CD14-positive monocyte (primary cell): ENCODE results near the gene MROH8. TPM values are rescaled to one million over a fixed set of nuclear protein-coding genes. Genes with fewer than 3 reads are reported as not detected.
A peak's percentile ranks its signal among the peaks of the same experiment; 100 is the strongest.

ENCODE experiments used
- DNase-seq, 3 donors: peaks; one replicate each; pipeline ENCODE4 v3.0.0-alpha.2; 2011 to 2022
- H2AFZ ChIP-seq: 2 replicates; pipeline ENCODE4 v1.6.0; 2012; ENCODE audit warnings: mild to moderate bottlenecking, low read depth, low read length, inconsistent platforms; ENCODE audit not compliant: insufficient read depth, poor library complexity, severe bottlenecking
- H3K27ac ChIP-seq, 2 donors: 1 replicate in 1 of 2; 2 replicates in 1 of 2; pipeline ENCODE4 v1.5.1; 2012 to 2013; ENCODE audit warnings: low read length in 2 of 2, control low read depth in 1 of 2, inconsistent platforms in 1 of 2, low read depth in 1 of 2, mild to moderate bottlenecking in 1 of 2
- H3K27me3 ChIP-seq, 2 donors: one replicate each; pipeline versions ENCODE4 v1.6.0 to v1.6.1; 2011 to 2013; ENCODE audit warnings: low read length in 2 of 2; ENCODE audit not compliant: control insufficient read depth in 2 of 2, insufficient read depth in 2 of 2
- H3K36me3 ChIP-seq, 2 donors: replicated peaks in 1 of 2; 1 replicate in 1 of 2; 2 replicates in 1 of 2; pipeline versions ENCODE4 v1.5.1 to v1.6.1; 2012 to 2013; ENCODE audit warnings: low read length in 2 of 2, control low read depth in 1 of 2, inconsistent platforms in 1 of 2, mild to moderate bottlenecking in 1 of 2; ENCODE audit not compliant: insufficient read depth in 2 of 2, control insufficient read depth in 1 of 2
- H3K4me1 ChIP-seq, 2 donors: 1 replicate in 1 of 2; 2 replicates in 1 of 2; pipeline versions ENCODE4 v1.5.1 to v1.6.1; 2012 to 2013; ENCODE audit warnings: low read length in 2 of 2, control low read depth in 1 of 2, inconsistent platforms in 1 of 2, mild to moderate bottlenecking in 1 of 2, moderate library complexity in 1 of 2; ENCODE audit not compliant: insufficient read depth in 2 of 2, control insufficient read depth in 1 of 2
- H3K4me2 ChIP-seq: replicated peaks from 2 replicates; pipeline ENCODE3; 2012; ENCODE audit warnings: low read length, moderate library complexity, mild to moderate bottlenecking; ENCODE audit not compliant: poor library complexity, severe bottlenecking; ENCODE audit errors: extremely low read depth
- H3K4me3 ChIP-seq, 3 experiments: fragments of 200-600 bp in 1 of 3; sonication (generic) in 1 of 3; replicated peaks in 1 of 3; 1 replicate in 2 of 3; 2 replicates in 1 of 3; pipeline ENCODE4 v1.5.1; 2011 to 2013; ENCODE audit warnings: low read length in 3 of 3, mild to moderate bottlenecking in 3 of 3, control low read depth in 2 of 3, low read depth in 2 of 3, inconsistent platforms in 1 of 3, moderate library complexity in 1 of 3
- H3K79me2 ChIP-seq: 2 replicates; pipeline ENCODE4 v1.6.0; 2012; ENCODE audit warnings: mild to moderate bottlenecking, control low read depth, inconsistent platforms, low read length, moderate library complexity; ENCODE audit not compliant: insufficient read depth
- H3K9ac ChIP-seq: 2 replicates; pipeline ENCODE4 v1.6.0; 2017; ENCODE audit warnings: low read length, mild to moderate bottlenecking; ENCODE audit not compliant: insufficient read depth, poor library complexity, severe bottlenecking
- H3K9me3 ChIP-seq, 2 donors: replicated peaks in 1 of 2; 1 replicate in 1 of 2; 2 replicates in 1 of 2; pipeline versions ENCODE4 v1.5.1 to v1.6.1; 2012 to 2013; ENCODE audit warnings: low read length in 2 of 2, control low read depth in 1 of 2; ENCODE audit not compliant: control insufficient read depth in 1 of 2, insufficient read depth in 1 of 2
- H4K20me1 ChIP-seq: 2 replicates; pipeline ENCODE4 v1.6.0; 2012; ENCODE audit warnings: mild to moderate bottlenecking, low read length, control low read depth, moderate library complexity; ENCODE audit not compliant: insufficient read depth
- H3K27ac Mint-ChIP-seq, 7 donors: one replicate each; pipeline ENCODE4 v1.8.0; 2020; ENCODE audit warnings: mild to moderate bottlenecking in 7 of 7, mixed read lengths in 7 of 7, moderate library complexity in 6 of 7, inconsistent platforms in 2 of 7
- H3K27me3 Mint-ChIP-seq, 3 donors: one replicate each; pipeline ENCODE4 v1.8.0; 2021 to 2022; ENCODE audit warnings: low read depth in 3 of 3, mild to moderate bottlenecking in 3 of 3, mixed read lengths in 3 of 3, moderate library complexity in 3 of 3, inconsistent platforms in 1 of 3
- H3K36me3 Mint-ChIP-seq, 2 donors: one replicate each; pipeline ENCODE4 v1.8.0; 2020; ENCODE audit warnings: mixed read lengths in 2 of 2, inconsistent platforms in 1 of 2, mild to moderate bottlenecking in 1 of 2
- H3K4me1 Mint-ChIP-seq: one replicate; pipeline ENCODE4 v1.8.0; 2020; ENCODE audit warnings: mild to moderate bottlenecking, mixed read lengths
- H3K4me3 Mint-ChIP-seq, 2 donors: one replicate each; pipeline ENCODE4 v1.8.0; 2020; ENCODE audit warnings: mild to moderate bottlenecking in 2 of 2, mixed read lengths in 2 of 2, moderate library complexity in 1 of 2
- H3K9me3 Mint-ChIP-seq, 7 donors: one replicate each; pipeline ENCODE4 v1.8.0; 2020 to 2022; ENCODE audit warnings: mixed read lengths in 7 of 7, mild to moderate bottlenecking in 6 of 7, moderate library complexity in 6 of 7, inconsistent platforms in 2 of 7
- CTCF ChIP-seq: fragments of 200-600 bp; IDR thresholded peaks from one replicate; pipeline ENCODE4 v1.8.0; 2022; ENCODE audit warnings: antibody characterized with exemption, mild to moderate bottlenecking
- WGBS: methylation state at CpG from one replicate; pipeline ENCODE4 v1.1.5; 2013; ENCODE audit warnings: missing lambda C conversion rate; ENCODE audit not compliant: insufficient coverage; 5-methylcytosine and 5-hydroxymethylcytosine counted together
- intact Hi-C, 2 donors: fragments of 100-400 bp; cut with micrococcal nuclease; formaldehyde crosslinking; loops; one replicate each; pipeline versions ENCODE4 v1.15.0 to v1.15.1; 2023
- polyA plus RNA-seq, 3 donors: library from polyadenylated mRNA; depleted of rRNA in 1 of 3; unstranded in 2 of 3; stranded (reverse) in 1 of 3; fragments of 300-500 nt in 2 of 3; fragments of >200 nt in 1 of 3; fragmentation: Illumina TruSeq in 2 of 3; gene quantifications; 1 replicate in 2 of 3; 2 replicates in 1 of 3; pipeline ENCODE4 v1.2.3, GENCODE V29; 2012 to 2021

The MROH8 gene
- polyA plus RNA-seq, 3 donors, result 0.08 to 1.0 (median 0.52) TPM

GRCh38 chr20:37090407-37090806 lies 88.9 kb downstream of the MROH8 start:
- Mint-ChIP-seq H3K27me3 (peaks cover 0 to 3% (median 2%) of the 10 kb centered on the region in 3 donors), H3K36me3 (peaks cover 9 to 39% of the 10 kb centered on the region in 2 donors), H3K4me1 (peaks cover 20% of the 10 kb centered on the region), H3K27ac (peak overlapping the region; percentile 19 to 90 (median 75)), H3K9me3 (peaks cover 0 to 4% (median 0%) of the 10 kb centered on the region in 7 donors), H3K4me3 (no peak overlapping the region)
- Histone ChIP-seq H3K27me3 (no peaks in the 10 kb centered on the region), H2AFZ (no peak overlapping the region), H3K4me1 (peaks cover 10 to 22% of the 10 kb centered on the region in 2 donors), H3K27ac (peak overlapping the region in 1 of 2 donors; percentile 57), H4K20me1 (no peaks in the 10 kb centered on the region), H3K4me3 (no peak overlapping the region), H3K9ac (no peak overlapping the region), H3K36me3 (peaks cover 0 to 17% of the 10 kb centered on the region in 2 donors), H3K9me3 (no peaks in the 10 kb centered on the region), H3K4me2 (no peak overlapping the region), H3K79me2 (peaks cover 100% of the 10 kb centered on the region)
- no peak for TF ChIP-seq CTCF
- no CpG with 5 or more reads among the region's 2 CpGs for WGBS
- intact Hi-C loops, result loop anchor here in 1 of 2 donors (10.0 kb wide), 1 partner anchor 84 kb away; the partner anchor contains the start of genes MROH8 and RPN2
- peak; percentile 17 to 65 (median 53) for DNase-seq

- H3K27me3 ChIP-seq, result no peaks in the 10 kb centered on the region
- no peak overlapping the region for H2AFZ ChIP-seq
- no peak overlapping the region for H3K4me2 ChIP-seq
- H3K9ac ChIP-seq, result no peak overlapping the region
- TF ChIP-seq CTCF, result peak; percentile 39
- Mint-ChIP-seq H3K36me3 (peaks cover 14 to 58% of the 10 kb centered on the region in 2 donors), H3K27ac (peak overlapping the region in 6 of 7 donors; percentile 2 to 92 (median 63)), H3K4me1 (peaks cover 4% of the 10 kb centered on the region), H3K4me3 (no peak overlapping the region), H3K27me3 (peaks cover 0 to 3% (median 2%) of the 10 kb centered on the region in 3 donors), H3K9me3 (no peaks in the 10 kb centered on the region)
- peaks cover 99% of the 10 kb centered on the region for H3K79me2 ChIP-seq
- no peaks in the 10 kb centered on the region for H3K4me1 ChIP-seq
- no peaks in the 10 kb centered on the region for H3K9me3 ChIP-seq
- peak in 2 of 3 donors; percentile 6 to 7 for DNase-seq
- H3K27ac ChIP-seq, result peak overlapping the region in 1 of 2 donors; percentile 58
- peaks cover 0 to 20% of the 10 kb centered on the region in 2 donors for H3K36me3 ChIP-seq
- 96% methylated on average over 4 of the region's 5 CpGs for WGBS
- no peak overlapping the region for H3K4me3 ChIP-seq
- intact Hi-C loops, result no loop called here
- no peaks in the 10 kb centered on the region for H4K20me1 ChIP-seq
Measured at GRCh38 chr20:37081717-37082289, 97.5 kb downstream of the MROH8 start.
